WERI-Rb-1 (cell line): ENCODE data around the gene ULBP1.
"Not testable (repeated sequence)": the region's sequence is repeated elsewhere in the genome, so short reads cannot be mapped to it uniquely, and the experiment has no call there.

Experiments used
- DNase-seq: peaks from one replicate; pipeline ENCODE4 v3.0.0-alpha.2; 2020
- H3K27ac ChIP-seq: fragments of 250-450 bp; sonication (Bioruptor Pico); 2 replicates; pipeline ENCODE4 v1.5.1; 2020; ENCODE audit warnings: mild to moderate bottlenecking, moderate library complexity
- H3K27me3 ChIP-seq: fragments of 250-450 bp; sonication (Bioruptor Pico); 2 replicates; pipeline ENCODE4 v1.5.1; 2021; ENCODE audit warnings: mild to moderate bottlenecking, low read depth, moderate library complexity; ENCODE audit not compliant: insufficient read depth, severe bottlenecking
- H3K36me3 ChIP-seq: fragments of 250-450 bp; sonication (Bioruptor Pico); 2 replicates; pipeline ENCODE4 v1.5.1; 2020; ENCODE audit warnings: mild to moderate bottlenecking, moderate library complexity
- H3K4me3 ChIP-seq: 2 replicates; pipeline ENCODE4 v1.5.1; 2011; ENCODE audit warnings: low read depth, mild to moderate bottlenecking, control low read depth, low read length
- H3K9me3 ChIP-seq: fragments of 250-450 bp; sonication (Bioruptor Pico); 2 replicates; pipeline ENCODE4 v1.5.1; 2021; ENCODE audit warnings: mild to moderate bottlenecking, moderate library complexity; ENCODE audit not compliant: severe bottlenecking
- CTCF ChIP-seq: IDR thresholded peaks from 2 replicates; pipeline ENCODE4 v1.5.1; 2011; ENCODE audit warnings: low read depth, mild to moderate bottlenecking, control low read depth, inconsistent platforms, low read length

ULBP1 gene

GRCh38 chr6:149965194-149966020 lies 1.7 kb downstream of the ULBP1 start:
- H3K4me3 ChIP-seq, result no peak overlapping the region
- H3K27me3 ChIP-seq, result peaks cover 24% of the 10 kb centered on the region
- no peak overlapping the region for H3K27ac ChIP-seq
- TF ChIP-seq CTCF, result no peak
- H3K9me3 ChIP-seq, result no peaks in the 10 kb centered on the region
- no peak for DNase-seq
- H3K36me3 ChIP-seq, result no peaks in the 10 kb centered on the region

GRCh38 chr6:149966319-149966718 lies 2.6 kb downstream of the ULBP1 start:
- H3K36me3 ChIP-seq, DNase-seq, H3K27ac ChIP-seq, H3K4me3 ChIP-seq, H3K9me3 ChIP-seq: not testable (repeated sequence)
- peaks cover 22% of the 10 kb centered on the region for H3K27me3 ChIP-seq

- Histone ChIP-seq H3K4me3 (no peak overlapping the region), H3K36me3 (no peaks in the 10 kb centered on the region), H3K9me3 (no peaks in the 10 kb centered on the region), H3K27me3 (peaks cover 20% of the 10 kb centered on the region), H3K27ac (no peak overlapping the region)
- no peak for DNase-seq
- no peak for TF ChIP-seq CTCF
Observed at GRCh38 chr6:149967591-149967990, 3.8 kb downstream of the ULBP1 start.

- peaks cover 20% of the 10 kb centered on the region for H3K27me3 ChIP-seq
Observed at GRCh38 chr6:149967999-149968398, 4.3 kb downstream of the ULBP1 start.

GRCh38 chr6:149968909-149969308 lies 5.2 kb downstream of the ULBP1 start:
- H3K9me3 ChIP-seq, H3K4me3 ChIP-seq: not testable (repeated sequence)
- H3K27me3 ChIP-seq, result peaks cover 17% of the 10 kb centered on the region

More at GRCh38 chr6:149967999-149968398, 4.3 kb downstream of the ULBP1 start:
- H3K36me3 ChIP-seq, H3K27ac ChIP-seq, H3K4me3 ChIP-seq, DNase-seq, H3K9me3 ChIP-seq: not testable (repeated sequence)

GRCh38 chr6:149969635-149970034 lies 5.9 kb downstream of the ULBP1 start:
- no peak overlapping the region for H3K27ac ChIP-seq
- TF ChIP-seq CTCF, result no peak
- peaks cover 10% of the 10 kb centered on the region for H3K27me3 ChIP-seq

More at GRCh38 chr6:149968909-149969308, 5.2 kb downstream of the ULBP1 start:
- not testable (repeated sequence) for H3K36me3 ChIP-seq, H3K27ac ChIP-seq, DNase-seq

GRCh38 chr6:149974394-149974793 lies 10.7 kb downstream of the ULBP1 start:
- H3K27me3 ChIP-seq, result peaks cover 28% of the 10 kb centered on the region
- not testable (repeated sequence) for H3K36me3 ChIP-seq, H3K27ac ChIP-seq, H3K9me3 ChIP-seq, H3K4me3 ChIP-seq, DNase-seq

More at GRCh38 chr6:149969635-149970034, 5.9 kb downstream of the ULBP1 start:
- no peaks in the 10 kb centered on the region for H3K36me3 ChIP-seq
- no peak for DNase-seq
- no peak overlapping the region for H3K4me3 ChIP-seq
- H3K9me3 ChIP-seq, result no peaks in the 10 kb centered on the region

- H3K27me3 ChIP-seq, result peaks cover 31% of the 10 kb centered on the region
- no peak overlapping the region for H3K27ac ChIP-seq
- no peak for TF ChIP-seq CTCF
- DNase-seq, result no peak
- no peaks in the 10 kb centered on the region for H3K9me3 ChIP-seq
- no peak overlapping the region for H3K4me3 ChIP-seq
- no peaks in the 10 kb centered on the region for H3K36me3 ChIP-seq
Observed at GRCh38 chr6:149974825-149975224, 11.1 kb downstream of the ULBP1 start.
